PC-9 (cell line): ENCODE data around the gene VPS11. TPM values are rescaled to one million over a fixed set of nuclear protein-coding genes. Genes with fewer than 3 reads are reported as not detected.

Experiments used
- BruUV-seq: library from RNA; stranded (reverse); fragments of 400-500 nt; replicated peaks from 2 replicates; lab custom pipeline; 2021; lab: Mats Ljungman, UMichigan
- CTCF ChIA-PET: fragments of 300-600 bp; sonication (Branson Sonifier 250); formaldehyde crosslinking; loops from one replicate; lab custom pipeline; 2022; ENCODE audit warnings: antibody characterized with exemption; lab: Charles Lee
- POLR2A ChIA-PET: fragments of 300-600 bp; sonication (Branson Sonifier 250); formaldehyde crosslinking; loops from one replicate; lab custom pipeline; 2022; ENCODE audit warnings: antibody characterized with exemption; ENCODE audit not compliant: unreplicated experiment; lab: Charles Lee
- DNase-seq, 2 experiments: peaks; one replicate each; pipeline versions ENCODE4 v3.0.0 to v3.0.0-alpha.2; 2015 to 2022; ENCODE audit warnings: mixed read lengths in 1 of 2
- H2AFZ ChIP-seq: fragments of 200-600 bp; sonication (generic); 2 replicates; pipeline ENCODE4 v1.8.1; 2017; ENCODE audit warnings: antibody characterized with exemption
- H3F3A ChIP-seq: fragments of 200-600 bp; sonication (generic); 2 replicates; pipeline ENCODE4 v1.8.1; 2017; ENCODE audit warnings: antibody characterized with exemption, mild to moderate bottlenecking, low read depth; ENCODE audit not compliant: insufficient read depth
- H3K27ac ChIP-seq: fragments of 200-600 bp; sonication (generic); 2 replicates; pipeline ENCODE4 v1.6.1; 2016; ENCODE audit warnings: mixed run types
- H3K27me3 ChIP-seq: fragments of 200-600 bp; sonication (generic); 2 replicates; pipeline ENCODE4 v1.6.1; 2016; ENCODE audit warnings: low read depth, mixed run types; ENCODE audit not compliant: insufficient read depth
- H3K36me3 ChIP-seq: fragments of 200-600 bp; sonication (generic); 2 replicates; pipeline ENCODE4 v1.6.1; 2016; ENCODE audit warnings: low read depth, mixed run types
- H3K4me1 ChIP-seq: fragments of 200-600 bp; sonication (generic); replicated peaks from 2 replicates; pipeline ENCODE4 v1.6.1; 2016; ENCODE audit warnings: mixed run types; ENCODE audit not compliant: insufficient read depth
- H3K4me2 ChIP-seq: fragments of 200-600 bp; sonication (generic); 2 replicates; pipeline ENCODE4 v1.6.1; 2017; ENCODE audit warnings: mixed run types
- H3K4me3 ChIP-seq: fragments of 200-600 bp; sonication (generic); 2 replicates; pipeline ENCODE4 v1.6.1; 2016; ENCODE audit warnings: mixed run types
- H3K79me2 ChIP-seq: fragments of 200-600 bp; sonication (generic); 2 replicates; pipeline ENCODE4 v1.6.1; 2017; ENCODE audit warnings: low read depth, mixed run types
- H3K9me2 ChIP-seq: fragments of 200-600 bp; sonication (generic); 2 replicates; pipeline ENCODE4 v1.8.1; 2017; ENCODE audit warnings: mild to moderate bottlenecking; ENCODE audit not compliant: insufficient read depth
- H3K9me3 ChIP-seq: fragments of 200-600 bp; sonication (generic); 2 replicates; pipeline ENCODE4 v1.8.1; 2016; ENCODE audit warnings: low read depth; ENCODE audit not compliant: insufficient read depth
- H4K20me1 ChIP-seq: fragments of 200-600 bp; sonication (generic); 2 replicates; pipeline ENCODE4 v1.8.1; 2017; ENCODE audit not compliant: insufficient read depth
- CTCF ChIP-seq: fragments of 200-600 bp; sonication (generic); conservative IDR thresholded peaks from 2 replicates; pipeline ENCODE4 v1.6.1; 2017; ENCODE audit warnings: mixed run types, antibody characterized with exemption, mild to moderate bottlenecking, moderate library complexity
- EZH2 ChIP-seq: fragments of 200-600 bp; sonication (generic); IDR thresholded peaks from 2 replicates; pipeline ENCODE4 v1.8.0; 2017; ENCODE audit warnings: antibody characterized with exemption, low read depth
- intact Hi-C: fragments of 100-400 bp; cut with micrococcal nuclease; formaldehyde crosslinking; loops from one replicate; pipeline ENCODE4 v1.10.0; 2022; ENCODE audit not compliant: unreplicated experiment
- total RNA-seq: library from RNA; stranded (reverse); gene quantifications from 2 replicates; pipeline ENCODE4 v1.2.3, GENCODE V29; 2021

The VPS11 gene
- total RNA-seq, 1 experiment from 2014 or later = 21.1 TPM

- no peaks in the 10 kb centered on the region for H3K9me3 ChIP-seq
- H3K4me2 ChIP-seq = no peak overlapping the region
- intact Hi-C loops = loop anchor here (2.0 to 5.0 kb wide), 3 partner anchors 93 to 214 kb away; partner anchors contain the start of gene MCAM
- no peaks in the 10 kb centered on the region for H3K9me2 ChIP-seq
- CTCF ChIA-PET = no interaction called here
- no TSS peak for BruUV-seq
- no peak for TF ChIP-seq EZH2
- TF ChIP-seq CTCF = no peak
- DNase-seq = no peak
- no peaks in the 10 kb centered on the region for H3K27me3 ChIP-seq
- H3K4me3 ChIP-seq = no peak overlapping the region
- no peaks in the 10 kb centered on the region for H4K20me1 ChIP-seq
- POLR2A ChIA-PET = no interaction called here
- H3K36me3 ChIP-seq = peaks cover 1% of the 10 kb centered on the region
- H3K79me2 ChIP-seq = peaks cover 24% of the 10 kb centered on the region
- peaks cover 38% of the 10 kb centered on the region for H3F3A ChIP-seq
- H3K4me1 ChIP-seq = peaks cover 37% of the 10 kb centered on the region
- H3K27ac ChIP-seq = no peak overlapping the region
- H2AFZ ChIP-seq = no peak overlapping the region
Observed at GRCh38 chr11:119103793-119104192, 36.2 kb downstream of the VPS11 start.

DNA sequence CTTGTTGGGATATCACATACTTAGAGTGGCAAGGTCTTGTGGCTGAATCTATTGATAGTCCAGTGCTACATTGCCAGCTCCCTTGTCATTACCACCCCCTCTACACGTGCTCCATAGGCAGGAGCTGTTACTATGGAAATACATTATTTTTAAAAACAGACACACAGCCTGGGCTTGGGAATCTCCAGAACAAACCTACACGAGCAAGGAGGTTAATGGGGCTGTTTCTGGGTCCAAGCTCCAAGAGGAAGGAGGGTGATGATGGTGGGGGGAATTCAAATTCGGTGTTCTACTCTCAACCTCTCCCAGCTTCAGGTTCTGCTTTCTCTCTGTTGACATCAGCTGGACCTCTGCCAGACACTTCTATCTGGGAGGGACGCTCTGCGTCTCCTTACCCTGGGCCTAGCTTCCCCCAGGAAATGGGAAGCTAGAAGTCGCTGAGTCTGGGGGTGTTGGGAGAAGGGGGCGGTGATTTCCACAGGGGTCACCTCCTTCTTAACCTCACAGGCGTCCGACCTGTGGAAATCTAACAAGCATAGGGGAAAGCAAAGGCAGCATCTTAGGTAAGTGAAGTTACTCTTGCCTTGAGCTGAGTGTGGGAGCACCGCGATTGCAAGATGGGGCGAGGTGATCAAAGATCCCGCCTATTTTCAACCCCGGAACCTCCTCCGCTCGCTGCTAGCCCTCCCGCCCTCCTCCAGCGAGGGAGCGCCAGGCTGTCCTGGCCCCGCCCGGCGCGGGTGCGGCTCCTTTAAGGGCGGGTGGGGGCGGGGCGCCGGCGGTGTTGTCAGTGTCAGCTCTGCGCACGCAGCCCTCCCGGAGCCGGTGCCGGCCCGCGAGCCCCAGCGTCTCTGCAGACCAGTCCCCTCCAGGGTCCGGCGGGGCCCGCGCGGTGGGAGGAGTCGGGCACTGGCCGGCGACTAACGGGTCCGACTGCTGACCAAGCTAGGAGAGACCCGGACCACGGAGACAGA lies 39.2 kb downstream of the VPS11 start, which contains the start of gene C2CD2L:
Gene C2CD2L, plus strand, starts transcription at position 781 of the 974 bp plus-strand sequence. CDS start 398 bp downstream, outside the sequence.
- peak within 1 kb of the TSS; percentile 90 for H3K4me3 ChIP-seq
- peaks cover 35% of the 10 kb centered on the region for H3F3A ChIP-seq
- peak within 1 kb of the TSS; percentile 45 for H3K27ac ChIP-seq
- peak within 1 kb of the TSS; percentile 96 for H3K4me2 ChIP-seq
- ChIA-PET CTCF (interaction anchor here (0.6 to 1.2 kb wide), 4 partner anchors 9 to 231 kb away, joined by 4 to 9 read pairs (median 8); no protein-coding TSS in a partner anchor), POLR2A (interaction anchor here (0.6 to 1.5 kb wide), 11 partner anchors 8 to 188 kb away, joined by 3 to 11 read pairs (median 5); partner anchors contain the start of genes HINFP and VPS11)
- no peaks in the 10 kb centered on the region for H4K20me1 ChIP-seq
- H3K36me3 ChIP-seq = peaks cover 8% of the 10 kb centered on the region; the same call in 1 of the 2 replicates
- H3K79me2 ChIP-seq = peaks cover 16% of the 10 kb centered on the region
- H3K9me3 ChIP-seq = no peaks in the 10 kb centered on the region
- TSS peak; percentile 92 for BruUV-seq
- peak within 1 kb of the TSS; percentile 81 for H2AFZ ChIP-seq
- DNase-seq = peak; percentile 81 to 87
- intact Hi-C loops = loop anchor here (2.0 kb wide), 1 partner anchor 14 kb away; the partner anchor contains the start of gene HINFP
- H3K9me2 ChIP-seq = no peaks in the 10 kb centered on the region
- no peak for TF ChIP-seq EZH2
- no peak for TF ChIP-seq CTCF
- peaks cover 35% of the 10 kb centered on the region for H3K4me1 ChIP-seq
- H3K27me3 ChIP-seq = no peaks in the 10 kb centered on the region

DNA sequence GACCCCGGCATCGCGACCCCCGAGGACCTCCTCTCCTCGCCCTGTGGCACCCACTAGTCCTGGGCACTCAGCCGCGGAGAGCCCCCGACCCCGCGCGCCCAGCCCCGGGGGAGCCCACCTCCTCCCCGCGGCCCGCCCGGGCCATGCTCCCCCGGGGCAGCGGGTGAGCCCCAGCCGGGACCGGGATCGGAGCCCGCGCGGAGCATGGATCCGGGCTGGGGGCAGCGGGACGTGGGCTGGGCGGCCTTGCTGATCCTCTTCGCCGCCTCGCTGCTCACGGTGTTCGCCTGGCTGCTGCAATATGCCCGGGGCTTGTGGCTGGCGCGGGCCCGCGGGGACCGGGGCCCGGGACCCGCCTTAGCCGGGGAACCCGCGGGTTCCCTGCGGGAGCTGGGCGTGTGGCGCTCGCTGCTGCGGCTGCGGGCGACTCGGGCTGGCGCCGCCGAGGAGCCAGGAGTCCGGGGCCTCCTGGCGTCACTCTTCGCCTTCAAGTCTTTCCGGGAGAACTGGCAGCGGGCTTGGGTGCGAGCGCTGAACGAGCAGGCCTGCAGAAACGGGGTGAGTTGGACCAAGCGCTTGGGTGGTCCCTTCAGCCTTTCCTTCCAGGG lies 40.0 kb downstream of the VPS11 start:
- Histone ChIP-seq H3K9me2 (no peaks in the 10 kb centered on the region), H3K27ac (peak overlapping the region; percentile 45), H3K4me1 (peaks cover 35% of the 10 kb centered on the region), H3K79me2 (peaks cover 16% of the 10 kb centered on the region), H3K27me3 (no peaks in the 10 kb centered on the region), H3K4me2 (peak overlapping the region; percentile 96), H3F3A (peaks cover 29% of the 10 kb centered on the region), H4K20me1 (no peaks in the 10 kb centered on the region), H3K9me3 (no peaks in the 10 kb centered on the region), H3K4me3 (peak overlapping the region; percentile 90), H2AFZ (peak overlapping the region; percentile 81), H3K36me3 (peaks cover 9% of the 10 kb centered on the region; the same call in 1 of the 2 replicates)
- DNase-seq = peak in 1 of 2 experiments; percentile 14
- no peak for TF ChIP-seq EZH2
- no peak for TF ChIP-seq CTCF
- intact Hi-C loops = loop anchor here (2.0 kb wide), 1 partner anchor 13 kb away; the partner anchor contains the start of gene HINFP
- CTCF ChIA-PET = interaction anchor here (0.6 to 1.2 kb wide), 3 partner anchors 22 to 231 kb away, joined by 6 to 9 read pairs (median 9); no protein-coding TSS in a partner anchor
- POLR2A ChIA-PET = interaction anchor here (0.6 to 1.5 kb wide), 6 partner anchors 13 to 119 kb away, joined by 3 to 8 read pairs (median 5); partner anchors contain the start of gene HINFP
- no TSS peak for BruUV-seq
